Neural cell (in vitro differentiated cells): ENCODE data around the gene ANKLE1.

Experiments used
- CTCF ChIP-seq: fragments of 450-650 bp; IDR thresholded peaks from 2 replicates; pipeline ENCODE4 v1.5.1; 2014; ENCODE audit warnings: antibody characterized with exemption, mild to moderate bottlenecking, moderate library complexity; ENCODE audit not compliant: poor library complexity, severe bottlenecking
- REST ChIP-seq: IDR thresholded peaks from 2 replicates; pipeline ENCODE4 v1.6.1; 2012; ENCODE audit warnings: borderline replicate concordance

- TF ChIP-seq CTCF (no peak), REST (no peak)
Observed at GRCh38 chr19:17331045-17331558, 49.4 kb downstream of the ANKLE1 start.
